ENCODE measurements around the gene SCGB1A1.

The SCGB1A1 gene

GRCh38 chr11:62409831-62410230, 9.0 kb upstream of the SCGB1A1 start:
- no peak for DNase-seq (ENCODE audit: low read depth)
- no peak overlapping the region for H3K4me3 ChIP-seq (replicated peaks; ENCODE audit: low read depth, low read length)
- TF ChIP-seq, protein P1, sequence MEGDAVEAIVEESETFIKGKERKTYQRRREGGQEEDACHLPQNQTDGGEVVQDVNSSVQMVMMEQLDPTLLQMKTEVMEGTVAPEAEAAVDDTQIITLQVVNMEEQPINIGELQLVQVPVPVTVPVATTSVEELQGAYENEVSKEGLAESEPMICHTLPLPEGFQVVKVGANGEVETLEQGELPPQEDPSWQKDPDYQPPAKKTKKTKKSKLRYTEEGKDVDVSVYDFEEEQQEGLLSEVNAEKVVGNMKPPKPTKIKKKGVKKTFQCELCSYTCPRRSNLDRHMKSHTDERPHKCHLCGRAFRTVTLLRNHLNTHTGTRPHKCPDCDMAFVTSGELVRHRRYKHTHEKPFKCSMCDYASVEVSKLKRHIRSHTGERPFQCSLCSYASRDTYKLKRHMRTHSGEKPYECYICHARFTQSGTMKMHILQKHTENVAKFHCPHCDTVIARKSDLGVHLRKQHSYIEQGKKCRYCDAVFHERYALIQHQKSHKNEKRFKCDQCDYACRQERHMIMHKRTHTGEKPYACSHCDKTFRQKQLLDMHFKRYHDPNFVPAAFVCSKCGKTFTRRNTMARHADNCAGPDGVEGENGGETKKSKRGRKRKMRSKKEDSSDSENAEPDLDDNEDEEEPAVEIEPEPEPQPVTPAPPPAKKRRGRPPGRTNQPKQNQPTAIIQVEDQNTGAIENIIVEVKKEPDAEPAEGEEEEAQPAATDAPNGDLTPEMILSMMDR (IDR thresholded peaks at IDR 0.05; ENCODE audit: low read length, missing control alignments), result no peak

- H3K4me3 ChIP-seq (replicated peaks; ENCODE audit: low read depth, low read length), result no peak overlapping the region
- TF ChIP-seq, protein P1 (IDR thresholded peaks at IDR 0.05; ENCODE audit: low read length, missing control alignments), result no peak
- DNase-seq (ENCODE audit: low read depth), result no peak
These were observed 7.9 kb upstream of the SCGB1A1 start for GRCh38 chr11:62410972-62411371.

GRCh38 chr11:62411524-62411923, 7.3 kb upstream of the SCGB1A1 start:
- DNase-seq (ENCODE audit: low read depth), result no peak

GRCh38 chr11:62413060-62413696, 5.7 kb upstream of the SCGB1A1 start:
- no peak for DNase-seq (ENCODE audit: low read depth)

More at GRCh38 chr11:62411524-62411923, 7.3 kb upstream of the SCGB1A1 start:
- TF ChIP-seq, protein P1 (IDR thresholded peaks at IDR 0.05; ENCODE audit: low read length, missing control alignments), result no peak
- H3K4me3 ChIP-seq (replicated peaks; ENCODE audit: low read depth, low read length), result no peak overlapping the region

GRCh38 chr11:62416596-62416995, 2.2 kb upstream of the SCGB1A1 start:
- DNase-seq (ENCODE audit: low read depth), result no peak
- TF ChIP-seq, protein P1 (IDR thresholded peaks at IDR 0.05; ENCODE audit: low read length, missing control alignments), result no peak

More at GRCh38 chr11:62413060-62413696, 5.7 kb upstream of the SCGB1A1 start:
- TF ChIP-seq, protein P1 (IDR thresholded peaks at IDR 0.05; ENCODE audit: low read length, missing control alignments), result no peak
- H3K4me3 ChIP-seq (replicated peaks; ENCODE audit: low read depth, low read length), result no peak overlapping the region

DNA sequence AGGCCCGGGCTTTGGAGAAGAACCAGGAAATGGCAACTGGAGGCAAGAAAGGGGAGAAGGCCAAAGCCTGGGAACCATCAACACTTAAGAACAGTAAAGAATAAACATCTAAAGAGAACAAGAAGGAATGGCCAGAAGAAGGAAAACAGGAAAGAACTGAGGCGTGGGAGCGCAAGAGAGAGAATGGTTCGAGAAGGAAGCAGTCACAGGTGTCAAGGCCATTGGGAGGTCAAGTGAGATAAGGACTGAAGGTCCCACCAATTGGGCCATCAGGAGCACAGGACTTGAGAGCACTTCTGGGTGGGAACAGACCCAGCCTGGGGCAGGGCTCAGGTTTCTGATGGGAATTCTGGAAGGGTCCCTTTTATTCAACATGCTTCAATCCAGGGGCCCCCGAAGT, 697 bp upstream of the SCGB1A1 start:
- no peak for DNase-seq (ENCODE audit: low read depth)
- TF ChIP-seq, protein P1 (IDR thresholded peaks at IDR 0.05; ENCODE audit: low read length, missing control alignments), result no peak

More at GRCh38 chr11:62416596-62416995, 2.2 kb upstream of the SCGB1A1 start:
- H3K4me3 ChIP-seq (replicated peaks; ENCODE audit: low read depth, low read length), result no peak overlapping the region

More for the DNA sequence above, 697 bp upstream of the SCGB1A1 start:
- H3K4me3 ChIP-seq (replicated peaks; ENCODE audit: low read depth, low read length), result no peak overlapping the region
